AG04450 (cell line): Measurements from ENCODE around the gene ZNF592. TPM values are rescaled to one million over a fixed set of nuclear protein-coding genes. Genes with fewer than 3 reads are reported as not detected.
A peak's percentile ranks its signal among the peaks of the same experiment; 100 is the strongest.

Experiments used
- CTCF ChIA-PET: fragments of 300-600, 350-600 bp; formaldehyde crosslinking; extraction: SDS; loops from one replicate; lab custom pipeline; 2022; ENCODE audit warnings: antibody characterized with exemption, inconsistent platforms; lab: Charles Lee
- POLR2A ChIA-PET: fragments of 350-600 bp; formaldehyde crosslinking; extraction: SDS; loops from one replicate; lab custom pipeline; 2021; ENCODE audit warnings: antibody characterized with exemption, inconsistent platforms; lab: Yijun Ruan, JAX
- DNase-seq: peaks from one replicate; pipeline ENCODE4 v3.0.0-alpha.2; 2011; ENCODE audit warnings: low read depth, low spot score
- H3K27ac ChIP-seq: one replicate; pipeline ENCODE4 v1.5.1; 2012; ENCODE audit warnings: low read depth, low read length, control low read depth
- H3K27me3 ChIP-seq: one replicate; pipeline ENCODE4 v1.6.0; 2012; ENCODE audit warnings: low read length; ENCODE audit not compliant: control insufficient read depth, insufficient read depth
- H3K4me3 ChIP-seq: 2 replicates; pipeline ENCODE4 v1.5.1; 2011; ENCODE audit warnings: mild to moderate bottlenecking, low read depth, low read length, control low read depth
- H3K9me3 ChIP-seq: 2 replicates; pipeline ENCODE4 v1.5.1; 2012; ENCODE audit warnings: low read length; ENCODE audit not compliant: control insufficient read depth, insufficient read depth
- polyA plus RNA-seq: library from polyadenylated mRNA; depleted of rRNA; stranded (reverse); fragments of >200 nt; gene quantifications from 2 replicates; pipeline ENCODE4 v1.2.3, GENCODE V29; 2011
- TF ChIP-seq, protein P1 (sequence below): IDR thresholded peaks from 2 replicates; pipeline ENCODE4 v1.5.1; 2011; ENCODE audit warnings: low read depth, low read length, control low read depth, inconsistent platforms

Gene ZNF592
- polyA plus RNA-seq, 1 experiment: 6.2 TPM

DNA sequence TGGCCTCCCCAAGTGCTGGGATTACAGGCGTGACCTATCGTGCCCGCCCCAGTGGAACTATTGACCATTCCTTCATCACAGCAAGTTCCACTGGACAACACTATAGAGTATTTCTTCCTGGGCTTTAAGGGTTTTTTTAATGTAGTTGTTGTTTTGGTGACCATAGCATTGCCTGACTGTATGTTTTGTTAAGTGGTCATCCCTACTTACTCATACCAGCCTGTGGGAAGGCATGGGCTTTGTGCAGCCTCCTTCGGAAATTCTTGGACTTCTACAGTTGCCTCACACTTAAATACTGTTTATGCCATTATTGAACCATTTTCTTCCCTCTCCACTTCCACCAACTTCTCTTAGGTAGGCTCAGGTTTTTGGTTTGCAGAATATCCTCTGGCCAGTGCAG, 48.8 kb downstream of the ZNF592 start:
- Histone ChIP-seq H3K27me3 (no peaks in the 10 kb centered on the region), H3K9me3 (no peaks in the 10 kb centered on the region), H3K4me3 (no peak overlapping the region), H3K27ac (peak overlapping the region; percentile 57)
- TF ChIP-seq, protein P1, sequence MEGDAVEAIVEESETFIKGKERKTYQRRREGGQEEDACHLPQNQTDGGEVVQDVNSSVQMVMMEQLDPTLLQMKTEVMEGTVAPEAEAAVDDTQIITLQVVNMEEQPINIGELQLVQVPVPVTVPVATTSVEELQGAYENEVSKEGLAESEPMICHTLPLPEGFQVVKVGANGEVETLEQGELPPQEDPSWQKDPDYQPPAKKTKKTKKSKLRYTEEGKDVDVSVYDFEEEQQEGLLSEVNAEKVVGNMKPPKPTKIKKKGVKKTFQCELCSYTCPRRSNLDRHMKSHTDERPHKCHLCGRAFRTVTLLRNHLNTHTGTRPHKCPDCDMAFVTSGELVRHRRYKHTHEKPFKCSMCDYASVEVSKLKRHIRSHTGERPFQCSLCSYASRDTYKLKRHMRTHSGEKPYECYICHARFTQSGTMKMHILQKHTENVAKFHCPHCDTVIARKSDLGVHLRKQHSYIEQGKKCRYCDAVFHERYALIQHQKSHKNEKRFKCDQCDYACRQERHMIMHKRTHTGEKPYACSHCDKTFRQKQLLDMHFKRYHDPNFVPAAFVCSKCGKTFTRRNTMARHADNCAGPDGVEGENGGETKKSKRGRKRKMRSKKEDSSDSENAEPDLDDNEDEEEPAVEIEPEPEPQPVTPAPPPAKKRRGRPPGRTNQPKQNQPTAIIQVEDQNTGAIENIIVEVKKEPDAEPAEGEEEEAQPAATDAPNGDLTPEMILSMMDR: no peak
- ChIA-PET CTCF (no interaction called here), POLR2A (no interaction called here)
- peak; percentile 42 for DNase-seq

DNA sequence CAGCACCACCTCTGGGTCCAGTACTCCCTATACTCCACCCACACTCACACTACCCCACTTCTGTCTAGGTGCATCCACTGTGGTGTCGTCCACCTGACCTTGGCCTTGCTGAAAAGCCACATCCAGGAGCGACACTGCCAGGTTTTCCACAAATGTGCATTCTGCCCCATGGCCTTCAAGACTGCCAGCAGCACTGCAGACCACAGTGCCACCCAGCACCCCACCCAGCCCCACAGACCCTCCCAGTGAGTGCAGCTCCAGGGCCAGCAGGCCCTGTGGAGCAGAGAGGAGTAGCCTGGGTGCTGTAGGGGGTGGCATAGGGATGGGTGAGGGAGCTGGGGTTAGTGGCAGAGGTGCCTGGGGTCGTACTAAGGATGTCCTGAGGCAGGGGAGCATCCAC, 49.4 kb downstream of the ZNF592 start:
- no peak overlapping the region for H3K4me3 ChIP-seq
- ChIA-PET POLR2A (no interaction called here), CTCF (no interaction called here)
- peak overlapping the region; percentile 57 for H3K27ac ChIP-seq
- DNase-seq: no peak
- no peaks in the 10 kb centered on the region for H3K9me3 ChIP-seq
- no peaks in the 10 kb centered on the region for H3K27me3 ChIP-seq
- TF ChIP-seq, protein P1: no peak

DNA sequence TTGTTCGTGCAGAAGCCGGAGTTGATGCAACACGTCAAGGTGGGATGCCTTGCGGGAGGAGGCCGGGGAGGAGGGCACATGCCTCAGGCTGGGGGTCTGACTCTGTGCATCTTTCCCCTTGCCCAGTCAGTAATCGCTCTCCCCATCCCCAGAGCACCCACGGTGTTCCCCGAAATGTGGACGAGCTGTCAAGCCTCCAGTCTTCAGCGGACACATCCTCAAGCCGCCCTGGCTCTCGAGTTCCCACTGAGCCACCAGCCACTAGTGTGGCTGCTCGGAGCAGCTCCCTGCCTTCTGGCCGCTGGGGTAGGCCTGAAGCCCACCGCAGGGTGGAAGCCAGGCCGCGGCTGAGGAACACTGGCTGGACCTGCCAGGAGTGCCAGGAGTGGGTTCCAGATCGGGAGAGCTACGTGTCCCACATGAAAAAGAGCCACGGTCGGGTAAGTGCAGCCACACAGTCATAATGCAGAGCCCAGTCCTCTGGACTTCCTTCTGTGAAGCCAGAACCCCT, 50.1 kb downstream of the ZNF592 start:
- DNase-seq: no peak
- ChIA-PET CTCF (no interaction called here), POLR2A (no interaction called here)
- Histone ChIP-seq H3K9me3 (no peaks in the 10 kb centered on the region), H3K27ac (no peak overlapping the region), H3K4me3 (no peak overlapping the region), H3K27me3 (no peaks in the 10 kb centered on the region)
- TF ChIP-seq, protein P1: no peak

DNA sequence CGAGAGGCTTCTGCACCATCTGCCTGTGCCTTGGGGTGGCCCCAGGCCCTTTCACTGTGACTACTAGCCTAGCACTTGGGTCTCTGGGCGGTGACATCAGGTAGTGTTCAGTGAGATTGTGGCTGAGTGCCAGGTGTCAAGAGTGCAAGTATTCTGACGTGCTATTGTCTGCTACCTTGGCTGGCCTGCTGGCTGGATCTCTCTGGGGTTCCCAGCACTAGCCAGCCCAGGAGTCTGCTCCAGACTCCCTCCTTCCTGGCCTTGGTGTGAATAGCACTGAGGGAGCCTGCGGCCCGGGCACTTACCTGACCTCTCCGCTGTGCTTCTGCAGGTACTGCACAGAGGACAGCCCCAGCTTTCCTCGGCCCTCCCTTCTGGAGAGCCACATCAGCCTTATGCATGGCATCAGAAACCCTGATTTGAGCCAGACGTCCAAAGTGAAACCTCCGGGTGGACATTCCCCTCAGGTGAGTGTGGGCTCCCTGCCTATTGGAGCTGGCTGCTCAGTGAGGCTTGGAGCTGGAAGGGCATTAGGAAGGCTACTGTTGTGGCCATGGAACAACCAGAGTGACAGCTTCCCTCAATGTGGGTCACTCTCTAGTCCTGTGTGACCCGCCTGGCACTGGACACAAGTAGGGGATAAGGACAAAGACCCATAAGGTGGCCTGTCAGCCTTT, 51.3 kb downstream of the ZNF592 start:
- no peak overlapping the region for H3K27ac ChIP-seq
- CTCF ChIA-PET: no interaction called here
- DNase-seq: no peak
- H3K27me3 ChIP-seq: no peaks in the 10 kb centered on the region
- no peak overlapping the region for H3K4me3 ChIP-seq
- POLR2A ChIA-PET: no interaction called here
- no peaks in the 10 kb centered on the region for H3K9me3 ChIP-seq
- TF ChIP-seq, protein P1: no peak

DNA sequence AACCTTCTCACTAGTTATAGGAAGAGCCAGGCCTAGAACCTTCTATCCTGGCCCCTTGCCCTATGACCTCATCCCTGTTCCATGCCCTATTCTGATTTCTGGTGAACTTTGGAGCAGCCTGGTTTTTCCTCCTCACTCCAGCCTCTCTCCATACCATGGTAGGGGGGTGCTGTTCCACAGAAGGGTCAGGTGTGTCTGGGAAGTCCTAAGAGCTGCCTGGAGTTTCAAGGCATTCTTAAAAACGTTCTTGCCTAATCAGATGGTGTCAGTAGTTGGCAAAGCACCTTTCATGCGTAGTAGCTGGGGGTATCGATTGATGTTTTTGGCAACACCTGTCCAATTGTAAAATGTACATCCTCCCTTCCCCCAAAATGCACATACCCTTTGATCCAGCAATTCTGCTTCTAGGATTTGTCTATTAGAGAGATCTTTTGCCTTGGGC, 52.0 kb downstream of the ZNF592 start:
- TF ChIP-seq, protein P1: no peak
- CTCF ChIA-PET: no interaction called here
- DNase-seq: no peak
- H3K4me3 ChIP-seq: no peak overlapping the region
- no peaks in the 10 kb centered on the region for H3K27me3 ChIP-seq
- no peaks in the 10 kb centered on the region for H3K9me3 ChIP-seq
- POLR2A ChIA-PET: no interaction called here
- no peak overlapping the region for H3K27ac ChIP-seq
